ENCODE results near the gene P4HB. TPM values are rescaled to one million over a fixed set of nuclear protein-coding genes. Genes with fewer than 3 reads are reported as not detected.
A peak's percentile ranks its signal among the peaks of the same experiment; 100 is the strongest.

Gene P4HB
- total RNA-seq, 1 donor from 2014 or later = 792 TPM

GRCh38 chr17:81805707-81806460, 54.5 kb downstream of the P4HB start:
- Mint-ChIP-seq H3K27ac (ENCODE audit: unreplicated experiment) (no peak overlapping the region), H3K9me3 (ENCODE audit: unreplicated experiment) (no peaks in the 10 kb centered on the region), H3K4me1 (ENCODE audit: unreplicated experiment) (peaks cover 2% of the 10 kb centered on the region), H3K36me3 (ENCODE audit: unreplicated experiment) (no peaks in the 10 kb centered on the region), H3K4me3 (ENCODE audit: unreplicated experiment) (no peak overlapping the region), H3K27me3 (ENCODE audit: unreplicated experiment) (peaks cover 26% of the 10 kb centered on the region)
- DNase-seq (ENCODE audit: extremely low spot score, unreplicated experiment) = no peak
- TF ChIP-seq CTCF (IDR thresholded peaks at IDR 0.05) = no peak

GRCh38 chr17:81804559-81805399, 55.6 kb downstream of the P4HB start:
- Mint-ChIP-seq H3K36me3 (ENCODE audit: unreplicated experiment) (no peaks in the 10 kb centered on the region), H3K27ac (ENCODE audit: unreplicated experiment) (no peak overlapping the region), H3K9me3 (ENCODE audit: unreplicated experiment) (no peaks in the 10 kb centered on the region), H3K4me3 (ENCODE audit: unreplicated experiment) (peak overlapping the region; percentile 50), H3K4me1 (ENCODE audit: unreplicated experiment) (peaks cover 2% of the 10 kb centered on the region), H3K27me3 (ENCODE audit: unreplicated experiment) (peaks cover 31% of the 10 kb centered on the region)
- no peak for DNase-seq (ENCODE audit: extremely low spot score, unreplicated experiment)
- TF ChIP-seq CTCF (IDR thresholded peaks at IDR 0.05) = no peak

GRCh38 chr17:81803728-81804558, 56.4 kb downstream of the P4HB start, which contains the start of gene GCGR:
Gene GCGR, plus strand, starts transcription at chr17:81804150. Its CDS starts 4,869 bp downstream, at chr17:81809019.
- H3K27me3 Mint-ChIP-seq (ENCODE audit: unreplicated experiment) = peaks cover 28% of the 10 kb centered on the region
- H3K4me1 Mint-ChIP-seq (ENCODE audit: unreplicated experiment) = peaks cover 2% of the 10 kb centered on the region
- H3K27ac Mint-ChIP-seq (ENCODE audit: unreplicated experiment) = no peak within 1 kb of the TSS
- H3K9me3 Mint-ChIP-seq (ENCODE audit: unreplicated experiment) = no peaks in the 10 kb centered on the region
- TF ChIP-seq CTCF (IDR thresholded peaks at IDR 0.05) = no peak
- no peaks in the 10 kb centered on the region for H3K36me3 Mint-ChIP-seq (ENCODE audit: unreplicated experiment)
- DNase-seq (ENCODE audit: extremely low spot score, unreplicated experiment) = no peak
- peak within 1 kb of the TSS; percentile 50 for H3K4me3 Mint-ChIP-seq (ENCODE audit: unreplicated experiment)

- TF ChIP-seq CTCF (IDR thresholded peaks at IDR 0.05) = no peak
- H3K27me3 Mint-ChIP-seq (ENCODE audit: unreplicated experiment) = peaks cover 26% of the 10 kb centered on the region
- H3K4me3 Mint-ChIP-seq (ENCODE audit: unreplicated experiment) = no peak overlapping the region
- peaks cover 2% of the 10 kb centered on the region for H3K4me1 Mint-ChIP-seq (ENCODE audit: unreplicated experiment)
- no peaks in the 10 kb centered on the region for H3K9me3 Mint-ChIP-seq (ENCODE audit: unreplicated experiment)
- no peaks in the 10 kb centered on the region for H3K36me3 Mint-ChIP-seq (ENCODE audit: unreplicated experiment)
- no peak overlapping the region for H3K27ac Mint-ChIP-seq (ENCODE audit: unreplicated experiment)
- no peak for DNase-seq (ENCODE audit: extremely low spot score, unreplicated experiment)
These were observed 57.3 kb downstream of the P4HB start for GRCh38 chr17:81802856-81803643.
